MM.1S (cell line): Measurements from ENCODE around the gene MBTPS2.

Source experiments
- CTCF ChIP-seq: fragments of 300-600 bp; sonication (generic); IDR thresholded peaks from 2 replicates; pipeline ENCODE4 v1.5.1; 2016; ENCODE audit warnings: antibody characterized with exemption, low read length, mixed read lengths
- EZH2 ChIP-seq: fragments of 300-600 bp; sonication (generic); optimal IDR thresholded peaks from 2 replicates; pipeline ENCODE3; 2017; ENCODE audit warnings: low read depth, mild to moderate bottlenecking, antibody characterized with exemption, low read length, mixed read lengths

- TF ChIP-seq EZH2 (no peak), CTCF (no peak)
These were observed 5.7 kb downstream of the MBTPS2 start for GRCh38 chrX:21845096-21845495.
